ENCODE measurements around the gene KDM1A.

The KDM1A gene

DNA sequence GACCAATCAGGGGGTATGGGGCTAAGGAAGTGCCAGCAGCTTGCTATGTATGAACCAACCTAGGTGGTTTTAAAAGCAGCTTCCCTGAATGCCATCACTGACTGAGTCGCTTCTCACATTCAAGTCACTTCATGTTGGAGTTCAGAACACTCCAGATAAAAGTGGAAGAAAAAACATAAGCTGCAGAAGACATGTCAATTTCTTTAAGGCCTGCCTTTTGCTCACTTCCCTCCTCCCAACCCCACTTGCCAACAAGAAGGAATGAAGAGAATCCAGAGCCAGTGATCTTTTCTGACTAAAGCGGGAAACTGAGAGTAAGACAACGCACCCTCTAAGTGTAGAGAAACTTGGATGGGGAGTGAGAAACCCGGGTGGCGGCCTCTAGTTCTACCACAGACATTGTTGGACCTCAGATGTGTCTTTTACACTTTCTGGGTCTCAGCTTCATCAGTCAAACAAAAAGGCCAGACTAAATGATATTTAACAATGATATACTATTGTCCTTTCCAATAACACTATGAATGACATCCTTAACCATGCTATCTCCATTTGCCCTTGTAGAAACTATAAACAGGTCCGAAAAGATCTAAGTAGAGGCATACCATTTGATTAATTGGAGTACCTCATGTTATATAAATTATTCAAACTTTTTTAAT is 95.3 kb downstream of the KDM1A start:
- ChIA-PET CTCF (interaction anchor here (0.5 to 2.3 kb wide), 2 partner anchors 15 to 540 kb away, joined by 3 to 13 read pairs; no protein-coding TSS in a partner anchor), POLR2A (no interaction called here)
- Histone ChIP-seq H3K27ac (ENCODE audit: extremely low read depth, low read depth, low read length) (no peak overlapping the region), H3K4me3 (ENCODE audit: low read depth, low read length) (no peak overlapping the region), H3K36me3 (ENCODE audit: control insufficient read depth in 2 of 2, insufficient read depth in 1 of 2, low read length in 2 of 2) (no peaks in the 10 kb centered on the region), H3K9me3 (ENCODE audit: control insufficient read depth, insufficient read depth, low read depth, low read length) (no peaks in the 10 kb centered on the region), H3K4me1 (ENCODE audit: control insufficient read depth, insufficient read depth, low read length) (peaks cover 4% of the 10 kb centered on the region; the same call in 1 of the 2 replicates)
- TF ChIP-seq, protein P1, sequence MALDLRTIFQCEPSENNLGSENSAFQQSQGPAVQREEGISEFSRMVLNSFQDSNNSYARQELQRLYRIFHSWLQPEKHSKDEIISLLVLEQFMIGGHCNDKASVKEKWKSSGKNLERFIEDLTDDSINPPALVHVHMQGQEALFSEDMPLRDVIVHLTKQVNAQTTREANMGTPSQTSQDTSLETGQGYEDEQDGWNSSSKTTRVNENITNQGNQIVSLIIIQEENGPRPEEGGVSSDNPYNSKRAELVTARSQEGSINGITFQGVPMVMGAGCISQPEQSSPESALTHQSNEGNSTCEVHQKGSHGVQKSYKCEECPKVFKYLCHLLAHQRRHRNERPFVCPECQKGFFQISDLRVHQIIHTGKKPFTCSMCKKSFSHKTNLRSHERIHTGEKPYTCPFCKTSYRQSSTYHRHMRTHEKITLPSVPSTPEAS (tag by site-specific recombination; IDR thresholded peaks at IDR 0.05): no peak
- TF ChIP-seq ZNF223 (tag by site-specific recombination; IDR thresholded peaks at IDR 0.05) (no peak), ZNF433 (tag by site-specific recombination; IDR thresholded peaks at IDR 0.05; ENCODE audit: low read depth) (no peak), ZNF600 (tag by site-specific recombination; IDR thresholded peaks at IDR 0.05) (peak; percentile 41; the same call in 1 of the 2 replicates), ZNF174 (tag by site-specific recombination; IDR thresholded peaks at IDR 0.05) (no peak), MZF1 (tag by site-specific recombination; IDR thresholded peaks at IDR 0.05; ENCODE audit: borderline replicate concordance) (no peak), ZNF23 (tag by site-specific recombination; IDR thresholded peaks at IDR 0.05; ENCODE audit: borderline replicate concordance) (no peak)
- TF ChIP-seq, protein P2, sequence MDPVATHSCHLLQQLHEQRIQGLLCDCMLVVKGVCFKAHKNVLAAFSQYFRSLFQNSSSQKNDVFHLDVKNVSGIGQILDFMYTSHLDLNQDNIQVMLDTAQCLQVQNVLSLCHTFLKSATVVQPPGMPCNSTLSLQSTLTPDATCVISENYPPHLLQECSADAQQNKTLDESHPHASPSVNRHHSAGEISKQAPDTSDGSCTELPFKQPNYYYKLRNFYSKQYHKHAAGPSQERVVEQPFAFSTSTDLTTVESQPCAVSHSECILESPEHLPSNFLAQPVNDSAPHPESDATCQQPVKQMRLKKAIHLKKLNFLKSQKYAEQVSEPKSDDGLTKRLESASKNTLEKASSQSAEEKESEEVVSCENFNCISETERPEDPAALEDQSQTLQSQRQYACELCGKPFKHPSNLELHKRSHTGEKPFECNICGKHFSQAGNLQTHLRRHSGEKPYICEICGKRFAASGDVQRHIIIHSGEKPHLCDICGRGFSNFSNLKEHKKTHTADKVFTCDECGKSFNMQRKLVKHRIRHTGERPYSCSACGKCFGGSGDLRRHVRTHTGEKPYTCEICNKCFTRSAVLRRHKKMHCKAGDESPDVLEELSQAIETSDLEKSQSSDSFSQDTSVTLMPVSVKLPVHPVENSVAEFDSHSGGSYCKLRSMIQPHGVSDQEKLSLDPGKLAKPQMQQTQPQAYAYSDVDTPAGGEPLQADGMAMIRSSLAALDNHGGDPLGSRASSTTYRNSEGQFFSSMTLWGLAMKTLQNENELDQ (tag by site-specific recombination; IDR thresholded peaks at IDR 0.05; ENCODE audit: low read depth): no peak
- TF ChIP-seq, protein P3, sequence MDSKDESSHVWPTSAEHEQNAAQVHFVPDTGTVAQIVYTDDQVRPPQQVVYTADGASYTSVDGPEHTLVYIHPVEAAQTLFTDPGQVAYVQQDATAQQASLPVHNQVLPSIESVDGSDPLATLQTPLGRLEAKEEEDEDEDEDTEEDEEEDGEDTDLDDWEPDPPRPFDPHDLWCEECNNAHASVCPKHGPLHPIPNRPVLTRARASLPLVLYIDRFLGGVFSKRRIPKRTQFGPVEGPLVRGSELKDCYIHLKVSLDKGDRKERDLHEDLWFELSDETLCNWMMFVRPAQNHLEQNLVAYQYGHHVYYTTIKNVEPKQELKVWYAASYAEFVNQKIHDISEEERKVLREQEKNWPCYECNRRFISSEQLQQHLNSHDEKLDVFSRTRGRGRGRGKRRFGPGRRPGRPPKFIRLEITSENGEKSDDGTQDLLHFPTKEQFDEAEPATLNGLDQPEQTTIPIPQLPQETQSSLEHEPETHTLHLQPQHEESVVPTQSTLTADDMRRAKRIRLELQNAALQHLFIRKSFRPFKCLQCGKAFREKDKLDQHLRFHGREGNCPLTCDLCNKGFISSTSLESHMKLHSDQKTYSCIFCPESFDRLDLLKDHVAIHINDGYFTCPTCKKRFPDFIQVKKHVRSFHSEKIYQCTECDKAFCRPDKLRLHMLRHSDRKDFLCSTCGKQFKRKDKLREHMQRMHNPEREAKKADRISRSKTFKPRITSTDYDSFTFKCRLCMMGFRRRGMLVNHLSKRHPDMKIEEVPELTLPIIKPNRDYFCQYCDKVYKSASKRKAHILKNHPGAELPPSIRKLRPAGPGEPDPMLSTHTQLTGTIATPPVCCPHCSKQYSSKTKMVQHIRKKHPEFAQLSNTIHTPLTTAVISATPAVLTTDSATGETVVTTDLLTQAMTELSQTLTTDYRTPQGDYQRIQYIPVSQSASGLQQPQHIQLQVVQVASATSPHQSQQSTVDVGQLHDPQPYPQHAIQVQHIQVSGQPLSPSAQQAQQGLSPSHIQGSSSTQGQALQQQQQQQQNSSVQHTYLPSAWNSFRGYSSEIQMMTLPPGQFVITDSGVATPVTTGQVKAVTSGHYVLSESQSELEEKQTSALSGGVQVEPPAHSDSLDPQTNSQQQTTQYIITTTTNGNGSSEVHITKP (tag by site-specific recombination; IDR thresholded peaks at IDR 0.05): no peak

DNA sequence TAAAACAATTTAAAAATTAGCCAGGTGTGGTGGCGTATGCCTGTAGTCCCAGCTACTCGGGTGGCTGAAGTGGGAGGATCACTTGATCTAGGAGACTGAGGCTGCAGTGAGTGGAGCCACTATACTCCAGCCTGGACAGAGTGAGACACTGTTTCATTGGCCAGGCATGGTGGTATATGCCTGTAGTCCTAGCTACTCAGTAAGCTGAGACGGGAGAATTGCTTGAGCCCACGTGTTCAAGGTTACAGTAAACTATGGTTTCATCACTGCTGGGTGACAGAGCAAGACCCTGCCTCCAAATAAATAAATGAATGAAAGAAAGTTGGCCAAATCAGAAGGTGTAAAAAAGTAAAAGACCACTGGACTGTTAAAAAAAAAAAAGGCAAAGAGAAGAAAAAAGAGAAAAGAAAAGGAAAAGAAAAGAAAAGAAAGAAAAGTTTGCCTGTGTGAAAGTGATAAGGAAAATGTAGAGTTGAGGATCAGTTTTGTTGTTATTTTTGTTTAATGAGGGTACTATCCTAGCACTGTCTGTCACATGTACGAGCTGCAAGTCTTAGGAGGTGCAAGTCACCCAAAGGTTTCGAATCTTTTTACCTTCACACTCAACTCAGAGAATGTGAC is 97.1 kb downstream of the KDM1A start:
- H3K9me3 ChIP-seq (ENCODE audit: control insufficient read depth, insufficient read depth, low read depth, low read length): no peaks in the 10 kb centered on the region
- ChIA-PET CTCF (interaction anchor here (0.6 to 0.7 kb wide), 3 partner anchors 60 to 150 kb away, joined by 3 to 5 read pairs (median 4); no protein-coding TSS in a partner anchor), POLR2A (no interaction called here)
- H3K4me1 ChIP-seq (ENCODE audit: control insufficient read depth, insufficient read depth, low read length): peaks cover 4% of the 10 kb centered on the region; the same call in 1 of the 2 replicates
- H3K4me3 ChIP-seq (ENCODE audit: low read depth, low read length): no peak overlapping the region
- TF ChIP-seq ZNF335 (tag by site-specific recombination; conservative IDR thresholded peaks at IDR 0.05) (no peak), PRDM1 (tag by site-specific recombination; IDR thresholded peaks at IDR 0.05) (peak; percentile 99)
- TF ChIP-seq, protein P3 (tag by site-specific recombination; IDR thresholded peaks at IDR 0.05): 0 out of 2 replicates have a peak, but pooled peaks have one; percentile 10
- H3K27ac ChIP-seq (ENCODE audit: extremely low read depth, low read depth, low read length): no peak overlapping the region
- no peaks in the 10 kb centered on the region for H3K36me3 ChIP-seq (ENCODE audit: control insufficient read depth in 2 of 2, insufficient read depth in 1 of 2, low read length in 2 of 2)

Measured in HEK293 (cell line).